GM21390 (cell line): Measurements from ENCODE around the gene PLCH1.

ENCODE experiments used
- ATAC-seq: cut with Tn5 transposase; IDR thresholded peaks from one replicate; pipeline ENCODE4 v1.9.1; 2021; ENCODE audit not compliant: unreplicated experiment

The PLCH1 gene

DNA sequence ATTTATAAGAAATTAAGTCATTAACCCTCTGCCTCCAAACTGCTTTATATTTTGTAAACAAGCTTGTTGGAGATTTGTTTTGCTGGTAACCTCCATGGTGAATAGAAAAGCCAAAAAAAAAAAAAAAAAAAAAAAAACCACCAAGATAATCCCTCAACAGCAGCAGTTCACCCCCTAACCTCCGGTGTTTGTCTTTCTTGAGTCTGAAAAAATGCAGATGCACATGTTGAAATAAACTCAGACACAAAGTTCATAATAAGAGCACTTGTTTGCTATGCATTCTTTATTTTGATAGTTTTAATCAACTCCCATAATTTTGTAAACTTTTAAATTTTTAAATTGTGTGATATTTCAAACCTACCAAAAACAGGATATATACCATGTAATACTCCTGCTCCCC is 1.8 kb upstream of the PLCH1 start:
- no peak for ATAC-seq

DNA sequence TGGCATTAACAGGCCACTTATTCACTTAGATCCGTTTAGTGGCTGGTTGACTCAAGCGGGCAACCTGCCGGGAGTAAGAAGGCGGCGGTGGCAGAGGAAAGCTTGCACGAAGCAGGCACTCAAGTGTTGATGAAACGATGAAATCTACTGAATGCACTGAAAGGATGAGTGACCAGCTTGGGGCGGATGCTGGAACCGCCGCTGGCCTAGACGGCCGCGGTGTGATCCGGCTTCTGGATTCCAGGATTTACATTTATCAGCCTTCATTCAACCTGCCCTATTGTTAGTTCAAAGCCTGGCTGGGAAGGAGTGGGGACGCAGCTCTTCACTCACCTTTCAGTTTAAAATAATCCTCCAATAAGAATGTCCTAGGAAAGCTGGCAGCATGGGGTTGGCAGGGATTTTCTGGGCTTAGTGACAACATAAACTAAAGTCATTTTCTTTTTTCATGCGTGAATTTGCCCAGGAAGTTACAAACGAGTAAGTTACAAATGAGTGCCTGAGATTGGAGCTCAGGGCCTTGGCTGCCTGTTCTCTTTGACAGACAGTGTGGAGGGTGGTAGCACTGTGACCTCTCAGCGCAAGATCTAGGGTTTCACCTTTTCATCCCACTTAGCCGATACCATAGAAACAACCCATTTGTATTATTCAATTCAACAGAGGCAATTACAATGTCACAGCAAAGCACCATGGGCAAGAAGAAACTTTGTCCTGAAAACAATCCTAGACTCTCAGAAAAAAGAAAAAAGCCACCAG is 1.1 kb upstream of the PLCH1 start:
- ATAC-seq: no peak

GRCh38 chr3:155744010-155744625 is 753 bp downstream of the PLCH1 start:
- ATAC-seq: peak; percentile 58

DNA sequence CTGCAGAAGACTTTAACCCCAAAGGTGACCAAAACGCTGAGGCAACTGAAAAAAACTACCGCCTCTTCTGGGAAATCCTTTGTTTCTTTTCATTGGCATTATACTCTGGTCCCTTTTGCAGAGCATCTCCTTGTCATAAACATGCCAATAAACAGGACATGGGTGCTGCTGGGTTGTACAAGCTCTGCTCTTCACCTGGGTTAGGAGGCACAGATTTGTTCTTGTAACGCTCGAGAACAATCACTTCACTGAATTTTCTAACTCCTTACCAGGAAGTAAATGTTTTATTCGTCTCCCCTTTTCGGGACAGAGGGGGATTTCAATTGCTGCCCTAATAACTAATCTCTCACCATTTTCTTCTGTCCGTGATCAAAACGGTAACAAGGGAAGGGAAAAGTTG is 1.3 kb downstream of the PLCH1 start:
- ATAC-seq: no peak

DNA sequence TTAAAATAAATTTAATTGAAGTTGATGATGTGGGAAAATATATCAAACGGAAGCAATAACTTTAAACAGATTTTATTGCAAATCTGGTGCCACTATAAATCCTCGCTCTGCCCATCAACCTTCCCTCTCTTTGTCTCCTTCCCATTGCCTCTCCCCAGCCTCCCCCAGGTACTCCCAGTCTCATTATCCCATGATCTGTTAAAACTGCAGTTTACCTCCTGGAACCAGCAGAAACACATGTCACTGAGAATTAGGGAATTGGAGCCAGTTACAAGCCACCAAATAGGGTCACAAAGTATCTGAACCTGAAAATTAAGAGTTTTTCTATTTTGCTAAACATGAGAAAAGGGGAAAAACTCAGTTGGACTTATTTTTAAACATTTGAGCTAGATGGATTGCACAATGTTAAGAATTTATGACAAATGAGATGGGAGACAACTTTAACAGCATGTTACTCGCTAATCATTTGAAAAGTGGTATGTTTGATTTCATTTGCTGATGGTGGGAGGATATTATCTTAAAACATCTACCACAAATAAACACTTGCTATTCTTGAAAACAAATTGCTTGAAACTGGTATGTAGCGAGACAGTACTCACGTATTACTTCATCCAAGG is 2.4 kb downstream of the PLCH1 start:
- no peak for ATAC-seq

GRCh38 chr3:155741603-155742002 is 3.3 kb downstream of the PLCH1 start:
- no peak for ATAC-seq

DNA sequence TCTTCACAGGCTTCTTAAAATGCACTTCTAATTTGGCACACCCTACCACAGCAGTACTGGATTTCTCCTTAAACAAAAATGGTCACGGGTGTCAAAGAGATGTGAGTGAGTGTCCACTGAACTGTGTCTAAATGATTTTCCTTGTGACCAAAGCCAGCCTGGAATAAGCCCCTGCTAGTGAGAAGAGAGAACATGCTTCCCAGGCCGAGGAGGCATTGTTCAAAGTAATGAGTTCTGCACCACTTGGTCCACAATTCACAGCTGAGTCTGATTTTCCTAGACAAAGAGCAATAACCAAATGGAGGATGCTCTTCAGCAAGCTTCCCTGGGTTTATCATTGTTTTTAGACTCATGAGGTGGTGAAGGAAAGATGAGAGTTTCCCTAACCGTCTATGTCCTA is 3.8 kb downstream of the PLCH1 start:
- no peak for ATAC-seq

- ATAC-seq: no peak
These were observed 5.7 kb downstream of the PLCH1 start for GRCh38 chr3:155739154-155739553.

DNA sequence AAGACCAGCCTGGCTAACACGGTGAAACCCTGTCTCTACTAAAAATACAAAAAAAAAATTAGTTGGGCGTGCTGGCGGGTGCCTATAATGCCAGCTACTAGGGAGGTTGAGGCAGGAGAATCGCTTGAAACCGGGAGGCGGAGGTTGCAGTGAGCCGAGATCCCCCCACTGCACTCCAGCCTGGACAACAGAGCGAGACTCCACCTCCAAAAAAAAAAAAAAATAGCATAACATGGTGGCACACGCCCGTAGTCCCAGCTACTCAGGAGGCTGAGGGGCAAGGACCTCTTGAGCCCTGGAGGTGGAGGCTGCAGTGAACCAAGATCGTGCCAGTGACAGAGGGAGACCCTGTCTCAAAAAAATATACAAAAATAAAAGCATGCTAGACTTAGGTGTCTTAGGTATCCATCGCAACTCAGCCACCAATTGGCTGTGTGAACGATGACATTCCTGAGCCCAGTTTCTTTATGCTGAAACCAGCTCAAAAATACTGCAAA is 6.2 kb downstream of the PLCH1 start:
- no peak for ATAC-seq

DNA sequence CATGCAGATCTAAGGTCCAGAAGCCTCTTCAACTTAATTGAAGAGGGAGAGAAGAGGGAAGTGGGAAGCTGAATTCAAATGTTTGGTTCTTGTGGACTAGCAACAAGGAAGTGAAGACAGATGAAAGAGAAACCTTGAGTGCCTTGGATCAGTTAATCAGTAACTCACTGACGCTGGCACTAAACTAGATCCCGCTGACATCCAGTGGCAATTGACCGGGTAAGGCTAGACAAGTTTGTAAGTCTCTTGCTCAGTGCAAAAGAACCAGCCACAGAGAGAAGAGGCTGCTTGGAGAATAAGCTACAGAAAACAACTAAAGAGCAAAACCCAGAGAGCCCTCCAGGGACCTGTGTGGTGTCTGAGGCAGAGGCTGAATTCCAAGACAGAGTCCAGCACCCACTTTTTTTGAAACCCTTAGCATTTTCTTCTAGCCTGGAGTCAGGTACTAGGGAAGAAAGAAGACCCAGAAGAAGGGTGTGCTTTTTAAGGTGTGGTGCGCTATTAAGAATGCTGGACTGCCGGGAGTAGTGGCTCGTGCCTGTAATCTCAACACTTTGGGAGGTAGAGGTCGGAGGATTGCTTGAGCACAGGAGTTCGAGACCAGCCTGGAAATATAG is 6.9 kb downstream of the PLCH1 start:
- peak; percentile 91 for ATAC-seq

GRCh38 chr3:155736381-155736780 is 8.5 kb downstream of the PLCH1 start:
- ATAC-seq: no peak

- ATAC-seq: no peak
These were observed 14.0 kb downstream of the PLCH1 start for GRCh38 chr3:155730843-155731242.

GRCh38 chr3:155727836-155728235 is 17.0 kb downstream of the PLCH1 start:
- ATAC-seq: no peak

DNA sequence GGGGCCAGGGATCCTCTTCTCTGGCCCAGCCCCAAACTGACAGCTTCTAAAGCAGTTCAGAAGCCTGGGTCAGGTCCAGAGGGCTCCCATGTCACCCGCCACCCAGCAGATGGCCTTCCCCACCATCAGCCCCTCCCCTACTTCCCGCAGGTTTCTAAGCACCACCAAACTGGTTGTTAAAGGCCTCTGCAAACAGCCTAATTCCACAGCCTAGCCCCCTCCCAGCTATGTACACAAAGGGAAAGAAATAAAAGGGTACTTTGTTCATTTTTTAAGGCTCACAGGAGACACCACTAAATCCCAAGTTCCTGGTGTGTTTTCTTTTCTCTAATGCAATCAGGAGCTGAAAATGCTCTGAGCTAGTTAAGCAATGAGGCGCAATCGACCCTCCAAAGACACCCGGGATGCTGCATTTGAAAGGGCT is 30.6 kb downstream of the PLCH1 start:
- ATAC-seq: no peak

DNA sequence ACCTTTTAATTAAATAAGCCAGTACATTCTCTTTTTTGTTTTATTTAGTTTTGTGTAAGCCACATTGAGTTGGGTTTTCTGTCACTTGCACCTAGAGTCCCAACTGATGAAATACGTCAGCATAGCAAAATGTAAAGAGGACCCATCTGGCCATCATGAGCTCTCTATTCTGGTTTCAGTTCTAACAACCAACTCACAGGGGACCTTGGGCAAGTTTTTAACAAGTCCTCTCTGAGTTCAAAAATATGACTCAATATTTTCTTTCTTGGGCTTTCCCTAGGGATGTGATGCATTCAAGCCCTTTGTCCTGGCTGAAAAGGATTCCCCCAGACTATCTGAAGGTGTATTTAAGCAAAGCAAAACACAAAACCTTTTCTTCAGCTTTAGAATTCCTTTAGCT is 32.9 kb downstream of the PLCH1 start:
- peak; percentile 96 for ATAC-seq

DNA sequence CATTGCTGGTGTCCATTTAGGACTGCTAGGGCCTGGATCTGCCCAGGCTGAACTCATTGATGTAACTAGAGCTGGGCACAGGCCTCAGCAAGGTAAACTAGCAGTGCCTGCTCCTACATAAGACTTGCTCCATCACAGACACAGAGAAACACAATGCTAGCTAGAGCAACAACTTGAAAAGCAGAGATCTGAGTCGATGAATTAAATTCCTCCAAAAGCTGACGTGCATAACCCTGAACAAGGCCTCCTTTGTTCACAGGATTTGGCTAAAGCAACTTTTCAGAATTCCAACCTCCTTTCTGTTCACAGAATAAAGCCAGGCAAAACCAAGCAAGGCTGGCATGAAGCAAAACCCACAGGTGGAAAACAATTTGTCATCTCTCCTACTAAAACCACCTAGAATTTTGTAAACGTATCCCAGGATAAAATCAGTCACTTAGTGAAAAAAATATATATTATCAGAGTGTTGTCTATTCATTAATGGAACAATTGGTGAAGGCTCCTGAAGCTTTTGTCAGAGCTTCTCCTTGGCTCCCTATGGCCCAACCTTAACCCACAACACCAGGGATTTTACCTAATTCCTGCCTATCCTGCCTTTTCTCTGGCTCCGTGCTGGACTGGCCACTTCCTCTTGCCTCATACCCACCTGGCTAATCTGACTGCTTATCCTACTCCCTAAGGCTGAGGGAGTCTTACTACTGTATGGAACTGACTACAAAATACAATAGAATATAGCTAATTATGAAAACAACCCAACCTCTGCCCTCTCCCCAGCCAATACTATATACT is 39.9 kb downstream of the PLCH1 start:
- no peak for ATAC-seq

GRCh38 chr3:155704061-155704460 is 40.8 kb downstream of the PLCH1 start:
- no peak for ATAC-seq

DNA sequence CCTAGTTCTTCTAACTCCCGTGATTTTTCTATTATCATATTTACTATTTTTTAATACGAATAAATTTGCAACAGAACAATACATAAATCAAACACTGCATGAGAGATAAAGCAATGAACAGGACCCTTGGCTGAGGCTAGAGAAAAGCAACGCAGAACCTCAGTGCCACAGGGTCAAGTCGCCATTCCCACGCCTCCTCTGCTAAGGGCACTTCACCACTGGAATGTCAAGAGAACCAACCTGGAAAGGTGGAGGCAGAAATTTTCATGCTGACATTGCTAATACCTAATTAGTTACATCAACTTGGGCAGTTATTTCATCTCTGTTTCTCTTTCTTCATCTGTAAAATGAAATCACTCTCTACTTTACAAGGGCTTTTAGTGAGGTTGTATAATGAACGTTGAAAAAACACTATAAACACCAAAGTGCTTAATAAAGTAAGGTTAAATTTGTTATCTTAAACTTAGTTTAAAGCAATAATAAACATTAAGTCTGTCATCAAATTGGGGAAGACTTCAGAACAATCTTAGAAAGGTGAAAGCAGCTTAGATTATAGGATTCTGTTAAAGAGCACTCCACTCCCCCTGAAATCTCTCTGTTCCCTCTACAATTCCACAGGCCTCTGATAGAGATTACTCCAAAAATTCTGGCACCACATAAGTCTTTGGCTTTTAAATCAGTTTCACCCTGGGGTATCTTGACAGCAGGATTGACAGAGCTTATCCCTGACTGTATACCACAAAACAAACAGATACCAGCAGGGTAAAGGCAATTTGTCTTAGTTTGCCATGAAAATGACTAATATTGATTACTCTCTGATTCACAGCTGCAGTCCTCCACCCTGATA is 41.9 kb downstream of the PLCH1 start:
- no peak for ATAC-seq

GRCh38 chr3:155701882-155702465 is 42.9 kb downstream of the PLCH1 start:
- ATAC-seq: peak; percentile 62

- ATAC-seq: no peak
These were observed 47.3 kb downstream of the PLCH1 start for GRCh38 chr3:155697542-155697941.
